OCI-LY7 (cell line): Measurements from ENCODE around the gene SLC30A7. TPM values are rescaled to one million over a fixed set of nuclear protein-coding genes. Genes with fewer than 3 reads are reported as not detected.

Experiments
- BruUV-seq: library from RNA; stranded (reverse); fragments of 400-500 nt; replicated peaks from 2 replicates; lab custom pipeline; 2021; lab: Mats Ljungman, UMichigan
- CTCF ChIA-PET: fragments of 300-600 bp; sonication (Branson Sonifier 250); formaldehyde crosslinking; loops from one replicate; lab custom pipeline; 2022; ENCODE audit warnings: antibody characterized with exemption; ENCODE audit not compliant: unreplicated experiment; lab: Charles Lee
- POLR2A ChIA-PET: fragments of 300-600 bp; sonication (Branson Sonifier 250); formaldehyde crosslinking; loops from one replicate; lab custom pipeline; 2022; ENCODE audit warnings: antibody characterized with exemption; lab: Charles Lee
- DNase-seq: peaks from one replicate; pipeline ENCODE4 v3.0.0-alpha.2; 2015; ENCODE audit warnings: low spot score
- H2AFZ ChIP-seq: fragments of 200-600 bp; sonication (generic), shearing (Covaris generic); 2 replicates; pipeline ENCODE4 v1.6.1; 2014; ENCODE audit warnings: mild to moderate bottlenecking, antibody characterized with exemption, low read length, moderate library complexity
- H3K27ac ChIP-seq: fragments of 200-600 bp; sonication (generic); 2 replicates; pipeline ENCODE4 v1.5.1; 2014; ENCODE audit warnings: mixed run types, low read depth, mild to moderate bottlenecking, moderate library complexity, low read length, inconsistent platforms; ENCODE audit not compliant: poor library complexity, severe bottlenecking
- H3K36me3 ChIP-seq: fragments of 200-600 bp; sonication (generic); 2 replicates; pipeline ENCODE4 v1.6.1; 2014; ENCODE audit warnings: mild to moderate bottlenecking, antibody characterized with exemption, low read length, moderate library complexity, mixed read lengths; ENCODE audit not compliant: insufficient read depth
- H3K4me1 ChIP-seq: fragments of 200-600 bp; sonication (generic); 2 replicates; pipeline ENCODE4 v1.5.1; 2014; ENCODE audit warnings: mild to moderate bottlenecking, low read length; ENCODE audit not compliant: insufficient read depth, poor library complexity, severe bottlenecking
- H3K4me2 ChIP-seq: fragments of 200-600 bp; sonication (generic); 2 replicates; pipeline ENCODE4 v1.6.1; 2014; ENCODE audit warnings: mild to moderate bottlenecking, low read length
- H3K4me3 ChIP-seq: fragments of 200-600 bp; sonication (generic); 2 replicates; pipeline ENCODE4 v1.5.1; 2014; ENCODE audit warnings: mild to moderate bottlenecking, low read depth, low read length; ENCODE audit not compliant: poor library complexity, severe bottlenecking
- H3K79me2 ChIP-seq: fragments of 200-600 bp; sonication (generic); 2 replicates; pipeline ENCODE4 v1.6.1; 2016; ENCODE audit warnings: low read depth, mild to moderate bottlenecking, low read length, moderate library complexity, mixed read lengths; ENCODE audit not compliant: insufficient read depth
- H3K9me2 ChIP-seq: fragments of 200-600 bp; sonication (generic); 2 replicates; pipeline ENCODE4 v1.6.1; 2016; ENCODE audit warnings: mild to moderate bottlenecking, low read length, mixed read lengths; ENCODE audit not compliant: insufficient read depth
- H3K9me3 ChIP-seq: fragments of 200-600 bp; sonication (generic); 2 replicates; pipeline ENCODE4 v1.6.1; 2014; ENCODE audit warnings: mild to moderate bottlenecking, mixed run types, low read length, mixed read lengths
- H4K20me1 ChIP-seq: fragments of 200-600 bp; sonication (generic); 2 replicates; pipeline ENCODE4 v1.6.1; 2014; ENCODE audit warnings: mild to moderate bottlenecking, antibody characterized with exemption, low read length, moderate library complexity, mixed read lengths; ENCODE audit not compliant: insufficient read depth
- EZH2phosphoT487 ChIP-seq: fragments of 200-600 bp; sonication (generic); IDR thresholded peaks from 2 replicates; pipeline ENCODE4 v1.6.1; 2018; ENCODE audit warnings: low read depth, borderline replicate concordance, mild to moderate bottlenecking, mixed run types, antibody characterized with exemption, low read length, moderate library complexity, mixed read lengths
- intact Hi-C: fragments of 100-400 bp; cut with micrococcal nuclease; formaldehyde crosslinking; loops from one replicate; pipeline ENCODE4 v1.10.0; 2022; ENCODE audit not compliant: unreplicated experiment
- total RNA-seq, 2 experiments: library from RNA; depleted of rRNA in 1 of 2; stranded (reverse); fragments of >200 nt in 1 of 2; shearing (Covaris generic) in 1 of 2; gene quantifications; 2 replicates each; pipeline ENCODE4 v1.2.3, GENCODE V29; 2014 to 2022
- TF ChIP-seq, protein P1 (sequence below): fragments of 200-600 bp; sonication (generic); conservative IDR thresholded peaks from 2 replicates; pipeline ENCODE4 v1.5.1; 2014; ENCODE audit warnings: mild to moderate bottlenecking, antibody characterized with exemption, low read length, moderate library complexity, mixed read lengths

The SLC30A7 gene
- total RNA-seq, 2 experiments from 2014 or later: 8.6 to 15.3 TPM

DNA sequence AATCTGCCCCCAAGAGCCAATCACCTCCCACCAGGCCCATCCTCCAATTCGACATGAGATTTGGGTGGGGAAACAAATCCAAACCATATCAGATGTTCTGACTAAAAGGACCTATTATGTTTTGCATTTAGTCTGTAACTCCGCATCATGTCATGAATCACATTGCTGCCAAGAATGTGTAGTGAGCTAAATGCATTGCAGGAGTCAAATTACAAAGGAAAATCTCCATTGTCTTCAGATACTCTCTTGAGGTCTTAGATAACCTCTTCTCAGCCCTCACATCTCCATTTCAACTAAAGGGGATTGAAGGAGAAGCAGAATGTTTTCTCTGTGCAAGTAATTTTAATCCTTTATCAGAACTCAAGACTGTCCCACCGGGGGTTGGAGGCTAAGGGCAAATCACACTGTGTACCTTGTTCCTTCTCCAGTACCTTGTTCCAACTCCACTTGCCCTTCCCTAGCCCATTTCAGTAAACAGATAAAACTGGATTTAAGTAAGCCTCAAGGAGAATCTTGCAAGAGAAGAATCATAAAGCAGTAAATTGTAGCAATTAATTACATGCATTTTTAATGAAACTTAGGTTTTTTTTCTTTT, 35.4 kb upstream of the SLC30A7 start:
- CTCF ChIA-PET: no interaction called here
- Histone ChIP-seq H3K79me2 (no peaks in the 10 kb centered on the region), H3K27ac (no peak overlapping the region), H3K4me2 (no peak overlapping the region), H3K9me3 (no peaks in the 10 kb centered on the region), H3K36me3 (no peaks in the 10 kb centered on the region), H2AFZ (no peak overlapping the region), H4K20me1 (no peaks in the 10 kb centered on the region), H3K4me1 (no peaks in the 10 kb centered on the region), H3K4me3 (no peak overlapping the region), H3K9me2 (no peaks in the 10 kb centered on the region)
- TF ChIP-seq EZH2phosphoT487: no peak
- TF ChIP-seq, protein P1, sequence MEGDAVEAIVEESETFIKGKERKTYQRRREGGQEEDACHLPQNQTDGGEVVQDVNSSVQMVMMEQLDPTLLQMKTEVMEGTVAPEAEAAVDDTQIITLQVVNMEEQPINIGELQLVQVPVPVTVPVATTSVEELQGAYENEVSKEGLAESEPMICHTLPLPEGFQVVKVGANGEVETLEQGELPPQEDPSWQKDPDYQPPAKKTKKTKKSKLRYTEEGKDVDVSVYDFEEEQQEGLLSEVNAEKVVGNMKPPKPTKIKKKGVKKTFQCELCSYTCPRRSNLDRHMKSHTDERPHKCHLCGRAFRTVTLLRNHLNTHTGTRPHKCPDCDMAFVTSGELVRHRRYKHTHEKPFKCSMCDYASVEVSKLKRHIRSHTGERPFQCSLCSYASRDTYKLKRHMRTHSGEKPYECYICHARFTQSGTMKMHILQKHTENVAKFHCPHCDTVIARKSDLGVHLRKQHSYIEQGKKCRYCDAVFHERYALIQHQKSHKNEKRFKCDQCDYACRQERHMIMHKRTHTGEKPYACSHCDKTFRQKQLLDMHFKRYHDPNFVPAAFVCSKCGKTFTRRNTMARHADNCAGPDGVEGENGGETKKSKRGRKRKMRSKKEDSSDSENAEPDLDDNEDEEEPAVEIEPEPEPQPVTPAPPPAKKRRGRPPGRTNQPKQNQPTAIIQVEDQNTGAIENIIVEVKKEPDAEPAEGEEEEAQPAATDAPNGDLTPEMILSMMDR: no peak
- DNase-seq: no peak
- no TSS peak for BruUV-seq
- POLR2A ChIA-PET: no interaction called here
- intact Hi-C loops: loop anchor here (10.0 kb wide), 1 partner anchor 336 kb away; no protein-coding TSS in a partner anchor

DNA sequence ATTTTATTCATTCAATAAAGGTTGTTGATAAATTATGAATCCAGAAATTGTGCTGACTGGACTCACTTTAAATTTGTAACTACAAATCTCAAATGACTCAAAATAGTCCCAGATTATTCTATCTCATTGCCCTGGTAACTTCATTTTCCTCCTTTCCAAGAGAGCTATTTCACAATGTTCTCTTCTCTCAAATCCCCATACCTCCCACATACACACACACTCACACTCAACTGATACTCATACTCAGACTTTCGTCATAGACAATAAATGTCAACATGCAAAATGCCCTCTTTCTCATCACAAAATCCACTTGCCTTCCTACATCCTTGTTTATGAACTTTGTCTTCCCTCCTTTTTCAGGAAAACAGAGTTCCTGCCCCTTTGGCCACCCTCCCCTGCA, 34.5 kb upstream of the SLC30A7 start:
- H4K20me1 ChIP-seq: no peaks in the 10 kb centered on the region
- no peak for DNase-seq
- CTCF ChIA-PET: no interaction called here
- POLR2A ChIA-PET: interaction anchor here (0.6 to 0.7 kb wide), 2 partner anchors 18 to 1090 kb away, joined by 3 to 5 read pairs; no protein-coding TSS in a partner anchor
- H3K9me2 ChIP-seq: no peaks in the 10 kb centered on the region
- TF ChIP-seq, protein P1: no peak
- no peak for TF ChIP-seq EZH2phosphoT487
- no peaks in the 10 kb centered on the region for H3K9me3 ChIP-seq
- intact Hi-C loops: loop anchor here (10.0 kb wide), 1 partner anchor 337 kb away; no protein-coding TSS in a partner anchor
- BruUV-seq: no TSS peak
- H3K4me2 ChIP-seq: no peak overlapping the region
- H3K4me3 ChIP-seq: no peak overlapping the region
- no peaks in the 10 kb centered on the region for H3K36me3 ChIP-seq
- no peaks in the 10 kb centered on the region for H3K4me1 ChIP-seq
- H2AFZ ChIP-seq: no peak overlapping the region
- no peak overlapping the region for H3K27ac ChIP-seq
- no peaks in the 10 kb centered on the region for H3K79me2 ChIP-seq

DNA sequence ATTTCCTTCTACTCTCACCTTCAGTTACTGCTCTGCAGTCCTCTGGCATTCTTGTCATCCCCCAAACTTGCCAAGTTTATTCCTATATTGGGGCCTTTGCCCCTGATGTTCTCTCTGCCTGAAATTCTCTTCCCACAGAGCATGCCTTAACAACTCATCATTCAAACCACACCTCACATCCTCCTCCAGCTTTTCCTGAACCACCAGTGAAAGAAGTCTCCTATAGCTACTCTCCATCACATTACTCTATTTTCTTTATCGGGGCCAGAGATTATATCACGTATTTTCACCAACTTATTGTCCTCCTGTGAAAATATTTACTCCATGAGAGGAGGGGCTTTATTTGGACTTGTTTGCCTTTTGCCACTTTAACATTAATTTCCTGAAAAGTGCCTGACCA, 33.3 kb upstream of the SLC30A7 start:
- no TSS peak for BruUV-seq
- intact Hi-C loops: loop anchor here (10.0 kb wide), 1 partner anchor 338 kb away; no protein-coding TSS in a partner anchor
- POLR2A ChIA-PET: no interaction called here
- H3K9me2 ChIP-seq: no peaks in the 10 kb centered on the region
- H3K4me3 ChIP-seq: no peak overlapping the region
- no peaks in the 10 kb centered on the region for H4K20me1 ChIP-seq
- no peak for DNase-seq
- no peaks in the 10 kb centered on the region for H3K4me1 ChIP-seq
- no peak overlapping the region for H3K4me2 ChIP-seq
- H3K79me2 ChIP-seq: no peaks in the 10 kb centered on the region
- H3K27ac ChIP-seq: no peak overlapping the region
- no peaks in the 10 kb centered on the region for H3K9me3 ChIP-seq
- TF ChIP-seq EZH2phosphoT487: no peak
- TF ChIP-seq, protein P1: no peak
- no peaks in the 10 kb centered on the region for H3K36me3 ChIP-seq
- CTCF ChIA-PET: no interaction called here
- no peak overlapping the region for H2AFZ ChIP-seq
